Measurements from ENCODE around the gene ZNF207. TPM values are rescaled to one million over a fixed set of nuclear protein-coding genes. Genes with fewer than 3 reads are reported as not detected.

Gene ZNF207
- polyA plus RNA-seq, 3 donors from 2014 or later, result 155 to 223 (median 221) TPM

Other genes with a start within 250 kb of the ZNF207 start
- gene RHOT1, start 207.7 kb upstream of the ZNF207 start, polyA plus RNA-seq, result 10 to 100 TPM; 27.9 to 30.9 (median 30.3) TPM
- not detected for gene RHBDL3, start 84.3 kb upstream of the ZNF207 start, polyA plus RNA-seq
- 10 to 100 TPM in 2 of 3 donors, 1 to 10 TPM in 1; 9.8 to 18.5 (median 12.0) TPM for gene C17orf75, start 8.0 kb upstream of the ZNF207 start, polyA plus RNA-seq
- 100 to 1,000 TPM in 1 of 3 donors, 10 to 100 TPM in 2; 82.1 to 136 (median 96.4) TPM for gene PSMD11, start 94.4 kb downstream of the ZNF207 start, polyA plus RNA-seq
- 1 to 10 TPM in 2 of 3 donors, under 1 TPM in 1; 0.37 to 5.8 (median 2.3) TPM for gene CDK5R1, start 136.8 kb downstream of the ZNF207 start, polyA plus RNA-seq